Skeletal muscle tissue (tissue), 4 donors: ENCODE data around the gene GRM8. TPM values are rescaled to one million over a fixed set of nuclear protein-coding genes. Genes with fewer than 3 reads are reported as not detected.
"Not testable (repeated sequence)": the region's sequence is repeated elsewhere in the genome, so short reads cannot be mapped to it uniquely, and the experiment has no call there.

ENCODE experiments used
- H3K27ac ChIP-seq: one replicate; pipeline ENCODE4 v1.7.0; 2013; ENCODE audit warnings: mild to moderate bottlenecking, low read depth, low read length, inconsistent platforms
- H3K27me3 ChIP-seq, 3 donors: one replicate each; pipeline ENCODE4 v1.7.0; 2013; ENCODE audit warnings: low read length in 3 of 3; ENCODE audit not compliant: control insufficient read depth in 3 of 3, insufficient read depth in 3 of 3
- H3K36me3 ChIP-seq, 3 donors: one replicate each; pipeline ENCODE4 v1.7.0; 2013; ENCODE audit warnings: low read length in 3 of 3; ENCODE audit not compliant: control insufficient read depth in 3 of 3, insufficient read depth in 3 of 3
- H3K4me1 ChIP-seq, 3 donors: one replicate each; pipeline ENCODE4 v1.7.0; 2013; ENCODE audit warnings: low read length in 3 of 3, mild to moderate bottlenecking in 3 of 3; ENCODE audit not compliant: control insufficient read depth in 3 of 3, insufficient read depth in 3 of 3
- H3K4me3 ChIP-seq, 3 donors: one replicate each; pipeline ENCODE4 v1.7.0; 2013; ENCODE audit warnings: low read length in 3 of 3
- H3K9ac ChIP-seq, 3 donors: one replicate each; pipeline ENCODE4 v1.7.0; 2013; ENCODE audit warnings: low read length in 3 of 3, mild to moderate bottlenecking in 3 of 3, moderate library complexity in 2 of 3, low read depth in 1 of 3
- H3K9me3 ChIP-seq, 3 donors: one replicate each; pipeline ENCODE4 v1.7.0; 2013; ENCODE audit warnings: low read length in 3 of 3; ENCODE audit not compliant: control insufficient read depth in 3 of 3
- total RNA-seq: library from RNA; depleted of rRNA; stranded (reverse); fragments of >200 nt; gene quantifications from one replicate; pipeline ENCODE4 v1.2.3, GENCODE V29; 2014
- donor health status: Osteomylitis.

The GRM8 gene
- total RNA-seq, 1 donor from 2014 or later, result not detected

- H3K4me1 ChIP-seq, H3K27me3 ChIP-seq, H3K9ac ChIP-seq, H3K4me3 ChIP-seq, H3K27ac ChIP-seq, H3K9me3 ChIP-seq, H3K36me3 ChIP-seq: not testable (repeated sequence)
Measured at GRCh38 chr7:126668762-126669161, 584.0 kb downstream of the GRM8 start.

- no peaks in the 10 kb centered on the region for H3K27me3 ChIP-seq
- H3K4me3 ChIP-seq, result no peak overlapping the region
- H3K27ac ChIP-seq, result no peak overlapping the region
- no peaks in the 10 kb centered on the region for H3K4me1 ChIP-seq
- H3K9me3 ChIP-seq, result no peaks in the 10 kb centered on the region
- no peaks in the 10 kb centered on the region for H3K36me3 ChIP-seq
- no peak overlapping the region for H3K9ac ChIP-seq
Measured at GRCh38 chr7:126668367-126668752, 584.4 kb downstream of the GRM8 start.

GRCh38 chr7:126667742-126668366, 584.9 kb downstream of the GRM8 start:
- Histone ChIP-seq H3K4me3 (no peak overlapping the region), H3K27ac (no peak overlapping the region), H3K4me1 (no peaks in the 10 kb centered on the region), H3K9ac (no peak overlapping the region), H3K9me3 (no peaks in the 10 kb centered on the region), H3K27me3 (no peaks in the 10 kb centered on the region), H3K36me3 (no peaks in the 10 kb centered on the region)

GRCh38 chr7:126662856-126663255, 589.9 kb downstream of the GRM8 start:
- no peaks in the 10 kb centered on the region for H3K36me3 ChIP-seq
- H3K4me3 ChIP-seq, result no peak overlapping the region
- H3K9ac ChIP-seq, result no peak overlapping the region
- H3K27me3 ChIP-seq, result no peaks in the 10 kb centered on the region
- H3K27ac ChIP-seq, result no peak overlapping the region
- H3K4me1 ChIP-seq, result no peaks in the 10 kb centered on the region
- no peaks in the 10 kb centered on the region for H3K9me3 ChIP-seq

GRCh38 chr7:126659124-126659523, 593.6 kb downstream of the GRM8 start:
- H3K4me3 ChIP-seq, result no peak overlapping the region
- H3K27me3 ChIP-seq, result no peaks in the 10 kb centered on the region
- H3K36me3 ChIP-seq, result no peaks in the 10 kb centered on the region
- no peak overlapping the region for H3K9ac ChIP-seq
- H3K27ac ChIP-seq, result no peak overlapping the region
- H3K4me1 ChIP-seq, result no peaks in the 10 kb centered on the region
- no peaks in the 10 kb centered on the region for H3K9me3 ChIP-seq

GRCh38 chr7:126658684-126659083, 594.1 kb downstream of the GRM8 start:
- H3K9me3 ChIP-seq, result no peaks in the 10 kb centered on the region
- H3K36me3 ChIP-seq, result no peaks in the 10 kb centered on the region
- H3K27me3 ChIP-seq, result no peaks in the 10 kb centered on the region
- H3K27ac ChIP-seq, result no peak overlapping the region
- H3K4me1 ChIP-seq, result no peaks in the 10 kb centered on the region
- H3K4me3 ChIP-seq, result no peak overlapping the region
- no peak overlapping the region for H3K9ac ChIP-seq

GRCh38 chr7:126657599-126658358, 595.0 kb downstream of the GRM8 start:
- no peaks in the 10 kb centered on the region for H3K9me3 ChIP-seq
- H3K27ac ChIP-seq, result no peak overlapping the region
- no peaks in the 10 kb centered on the region for H3K4me1 ChIP-seq
- H3K4me3 ChIP-seq, result no peak overlapping the region
- H3K36me3 ChIP-seq, result no peaks in the 10 kb centered on the region
- H3K9ac ChIP-seq, result no peak overlapping the region
- H3K27me3 ChIP-seq, result no peaks in the 10 kb centered on the region

- Histone ChIP-seq H3K27ac (no peak overlapping the region), H3K27me3 (no peaks in the 10 kb centered on the region), H3K4me1 (no peaks in the 10 kb centered on the region), H3K9me3 (no peaks in the 10 kb centered on the region), H3K36me3 (no peaks in the 10 kb centered on the region), H3K9ac (no peak overlapping the region), H3K4me3 (no peak overlapping the region)
Measured at GRCh38 chr7:126657137-126657536, 595.6 kb downstream of the GRM8 start.

GRCh38 chr7:126656165-126656564, 596.6 kb downstream of the GRM8 start:
- no peak overlapping the region for H3K4me3 ChIP-seq
- H3K27me3 ChIP-seq, result no peaks in the 10 kb centered on the region
- H3K36me3 ChIP-seq, result no peaks in the 10 kb centered on the region
- H3K9ac ChIP-seq, result no peak overlapping the region
- H3K9me3 ChIP-seq, result no peaks in the 10 kb centered on the region
- no peaks in the 10 kb centered on the region for H3K4me1 ChIP-seq
- no peak overlapping the region for H3K27ac ChIP-seq

GRCh38 chr7:126637538-126637937, 615.2 kb downstream of the GRM8 start:
- H3K27ac ChIP-seq, result no peak overlapping the region
- H3K27me3 ChIP-seq, result no peaks in the 10 kb centered on the region
- no peaks in the 10 kb centered on the region for H3K4me1 ChIP-seq
- H3K36me3 ChIP-seq, result no peaks in the 10 kb centered on the region
- H3K9ac ChIP-seq, result no peak overlapping the region
- H3K4me3 ChIP-seq, result no peak overlapping the region
- H3K9me3 ChIP-seq, result no peaks in the 10 kb centered on the region
